PC-9 (cell line): ENCODE results near the gene RIOK2. TPM values are rescaled to one million over a fixed set of nuclear protein-coding genes. Genes with fewer than 3 reads are reported as not detected.

Experiments
- BruUV-seq: library from RNA; stranded (reverse); fragments of 400-500 nt; replicated peaks from 2 replicates; lab custom pipeline; 2021; lab: Mats Ljungman, UMichigan
- CTCF ChIA-PET: fragments of 300-600 bp; sonication (Branson Sonifier 250); formaldehyde crosslinking; loops from one replicate; lab custom pipeline; 2022; ENCODE audit warnings: antibody characterized with exemption; lab: Charles Lee
- POLR2A ChIA-PET: fragments of 300-600 bp; sonication (Branson Sonifier 250); formaldehyde crosslinking; loops from one replicate; lab custom pipeline; 2022; ENCODE audit warnings: antibody characterized with exemption; ENCODE audit not compliant: unreplicated experiment; lab: Charles Lee
- DNase-seq, 2 experiments: peaks; one replicate each; pipeline versions ENCODE4 v3.0.0 to v3.0.0-alpha.2; 2015 to 2022; ENCODE audit warnings: mixed read lengths in 1 of 2
- H2AFZ ChIP-seq: fragments of 200-600 bp; sonication (generic); 2 replicates; pipeline ENCODE4 v1.8.1; 2017; ENCODE audit warnings: antibody characterized with exemption
- H3F3A ChIP-seq: fragments of 200-600 bp; sonication (generic); 2 replicates; pipeline ENCODE4 v1.8.1; 2017; ENCODE audit warnings: antibody characterized with exemption, mild to moderate bottlenecking, low read depth; ENCODE audit not compliant: insufficient read depth
- H3K27ac ChIP-seq: fragments of 200-600 bp; sonication (generic); 2 replicates; pipeline ENCODE4 v1.6.1; 2016; ENCODE audit warnings: mixed run types
- H3K27me3 ChIP-seq: fragments of 200-600 bp; sonication (generic); 2 replicates; pipeline ENCODE4 v1.6.1; 2016; ENCODE audit warnings: low read depth, mixed run types; ENCODE audit not compliant: insufficient read depth
- H3K36me3 ChIP-seq: fragments of 200-600 bp; sonication (generic); 2 replicates; pipeline ENCODE4 v1.6.1; 2016; ENCODE audit warnings: low read depth, mixed run types
- H3K4me1 ChIP-seq: fragments of 200-600 bp; sonication (generic); replicated peaks from 2 replicates; pipeline ENCODE4 v1.6.1; 2016; ENCODE audit warnings: mixed run types; ENCODE audit not compliant: insufficient read depth
- H3K4me2 ChIP-seq: fragments of 200-600 bp; sonication (generic); 2 replicates; pipeline ENCODE4 v1.6.1; 2017; ENCODE audit warnings: mixed run types
- H3K4me3 ChIP-seq: fragments of 200-600 bp; sonication (generic); 2 replicates; pipeline ENCODE4 v1.6.1; 2016; ENCODE audit warnings: mixed run types
- H3K79me2 ChIP-seq: fragments of 200-600 bp; sonication (generic); 2 replicates; pipeline ENCODE4 v1.6.1; 2017; ENCODE audit warnings: low read depth, mixed run types
- H3K9me2 ChIP-seq: fragments of 200-600 bp; sonication (generic); 2 replicates; pipeline ENCODE4 v1.8.1; 2017; ENCODE audit warnings: mild to moderate bottlenecking; ENCODE audit not compliant: insufficient read depth
- H3K9me3 ChIP-seq: fragments of 200-600 bp; sonication (generic); 2 replicates; pipeline ENCODE4 v1.8.1; 2016; ENCODE audit warnings: low read depth; ENCODE audit not compliant: insufficient read depth
- H4K20me1 ChIP-seq: fragments of 200-600 bp; sonication (generic); 2 replicates; pipeline ENCODE4 v1.8.1; 2017; ENCODE audit not compliant: insufficient read depth
- CTCF ChIP-seq: fragments of 200-600 bp; sonication (generic); conservative IDR thresholded peaks from 2 replicates; pipeline ENCODE4 v1.6.1; 2017; ENCODE audit warnings: mixed run types, antibody characterized with exemption, mild to moderate bottlenecking, moderate library complexity
- EZH2 ChIP-seq: fragments of 200-600 bp; sonication (generic); IDR thresholded peaks from 2 replicates; pipeline ENCODE4 v1.8.0; 2017; ENCODE audit warnings: antibody characterized with exemption, low read depth
- intact Hi-C: fragments of 100-400 bp; cut with micrococcal nuclease; formaldehyde crosslinking; loops from one replicate; pipeline ENCODE4 v1.10.0; 2022; ENCODE audit not compliant: unreplicated experiment
- total RNA-seq: library from RNA; stranded (reverse); gene quantifications from 2 replicates; pipeline ENCODE4 v1.2.3, GENCODE V29; 2021

Gene RIOK2
- total RNA-seq, 1 experiment from 2014 or later = 18.4 TPM

GRCh38 chr5:97134634-97135033 is 48.4 kb downstream of the RIOK2 start:
- Histone ChIP-seq H3K4me3 (no peak overlapping the region), H3K27ac (no peak overlapping the region), H3K9me2 (peaks cover 5% of the 10 kb centered on the region; the same call in 1 of the 2 replicates), H3K4me1 (no peaks in the 10 kb centered on the region), H3K4me2 (no peak overlapping the region), H3K36me3 (no peaks in the 10 kb centered on the region), H3K27me3 (no peaks in the 10 kb centered on the region), H2AFZ (no peak overlapping the region), H3K79me2 (no peaks in the 10 kb centered on the region), H3K9me3 (no peaks in the 10 kb centered on the region), H3F3A (no peaks in the 10 kb centered on the region), H4K20me1 (no peaks in the 10 kb centered on the region)
- intact Hi-C loops = no loop called here
- no peak for DNase-seq
- TF ChIP-seq CTCF (no peak), EZH2 (no peak)
- CTCF ChIA-PET = no interaction called here
- no TSS peak for BruUV-seq
- POLR2A ChIA-PET = no interaction called here

GRCh38 chr5:97133101-97133500 is 49.9 kb downstream of the RIOK2 start:
- no peak overlapping the region for H3K27ac ChIP-seq
- H3K36me3 ChIP-seq = no peaks in the 10 kb centered on the region
- H4K20me1 ChIP-seq = no peaks in the 10 kb centered on the region
- no peaks in the 10 kb centered on the region for H3F3A ChIP-seq
- no peaks in the 10 kb centered on the region for H3K79me2 ChIP-seq
- no peaks in the 10 kb centered on the region; the same call in 1 of the 2 replicates for H3K9me2 ChIP-seq
- no TSS peak for BruUV-seq
- intact Hi-C loops = no loop called here
- ChIA-PET POLR2A (no interaction called here), CTCF (no interaction called here)
- TF ChIP-seq CTCF (no peak), EZH2 (no peak)
- H2AFZ ChIP-seq = no peak overlapping the region
- H3K27me3 ChIP-seq = no peaks in the 10 kb centered on the region
- no peak overlapping the region for H3K4me3 ChIP-seq
- H3K9me3 ChIP-seq = no peaks in the 10 kb centered on the region
- H3K4me1 ChIP-seq = no peaks in the 10 kb centered on the region
- no peak overlapping the region for H3K4me2 ChIP-seq
- DNase-seq = no peak

GRCh38 chr5:97131921-97132320 is 51.1 kb downstream of the RIOK2 start:
- ChIA-PET CTCF (no interaction called here), POLR2A (no interaction called here)
- no peak overlapping the region for H3K4me3 ChIP-seq
- TF ChIP-seq CTCF (no peak), EZH2 (no peak)
- intact Hi-C loops = no loop called here
- DNase-seq = no peak
- no peaks in the 10 kb centered on the region for H4K20me1 ChIP-seq
- no peaks in the 10 kb centered on the region for H3K27me3 ChIP-seq
- 0 out of 2 replicates have a peak, but pooled peaks cover 2% of the 10 kb centered on the region for H3K9me3 ChIP-seq
- H3K36me3 ChIP-seq = no peaks in the 10 kb centered on the region
- no peaks in the 10 kb centered on the region for H3K4me1 ChIP-seq
- H3F3A ChIP-seq = no peaks in the 10 kb centered on the region
- H2AFZ ChIP-seq = no peak overlapping the region
- no peaks in the 10 kb centered on the region; the same call in 1 of the 2 replicates for H3K9me2 ChIP-seq
- H3K27ac ChIP-seq = no peak overlapping the region
- H3K4me2 ChIP-seq = no peak overlapping the region
- no TSS peak for BruUV-seq
- no peaks in the 10 kb centered on the region for H3K79me2 ChIP-seq
